Measurements from ENCODE around the gene FRMPD2.
A peak's percentile ranks its signal among the peaks of the same experiment; 100 is the strongest.
"Not testable (repeated sequence)": the region's sequence is repeated elsewhere in the genome, so short reads cannot be mapped to it uniquely, and the experiment has no call there.

Gene FRMPD2

DNA sequence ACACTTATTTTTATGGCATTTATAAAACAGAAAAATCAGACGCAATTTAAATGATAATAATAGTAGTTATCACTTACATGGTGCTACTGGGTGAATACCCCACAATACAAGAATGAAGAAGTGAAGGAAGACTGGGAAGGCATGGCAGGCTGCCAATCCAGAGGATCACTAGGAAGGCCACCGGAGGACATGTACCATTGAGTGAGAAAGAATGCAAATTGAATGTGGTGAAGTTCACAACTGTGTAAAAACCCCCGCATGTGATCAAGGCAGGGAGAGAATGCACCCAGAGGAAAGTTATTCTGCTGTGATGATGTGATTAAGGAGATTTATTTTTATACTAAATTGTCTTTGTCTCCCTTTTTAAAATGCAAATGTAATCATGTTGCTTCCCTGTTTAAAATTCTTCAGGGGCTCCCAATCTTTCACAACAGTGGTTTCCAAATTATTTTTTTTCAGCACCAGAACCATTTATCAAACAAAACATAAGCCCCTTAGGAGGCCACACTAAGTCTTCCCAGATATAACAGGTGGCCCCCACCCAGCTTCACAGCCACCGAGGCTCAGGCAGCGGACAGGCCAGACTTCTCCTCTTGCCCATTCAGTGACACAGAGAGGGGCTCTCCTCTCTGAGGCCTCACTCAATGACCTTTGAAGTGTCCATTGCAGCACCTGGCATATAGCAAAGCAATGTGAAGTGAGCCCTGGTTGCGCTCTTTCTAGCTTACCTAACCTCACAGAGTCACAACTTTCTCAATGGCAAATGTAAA lies 59.6 kb downstream of the FRMPD2 start:
- in situ Hi-C loops (cut with MboI; ENCODE audit: low pct_unique_long_range_greater_than_20kb, low sequenced_read_pairs): no loop called here
- DNase-seq: no peak

DNA sequence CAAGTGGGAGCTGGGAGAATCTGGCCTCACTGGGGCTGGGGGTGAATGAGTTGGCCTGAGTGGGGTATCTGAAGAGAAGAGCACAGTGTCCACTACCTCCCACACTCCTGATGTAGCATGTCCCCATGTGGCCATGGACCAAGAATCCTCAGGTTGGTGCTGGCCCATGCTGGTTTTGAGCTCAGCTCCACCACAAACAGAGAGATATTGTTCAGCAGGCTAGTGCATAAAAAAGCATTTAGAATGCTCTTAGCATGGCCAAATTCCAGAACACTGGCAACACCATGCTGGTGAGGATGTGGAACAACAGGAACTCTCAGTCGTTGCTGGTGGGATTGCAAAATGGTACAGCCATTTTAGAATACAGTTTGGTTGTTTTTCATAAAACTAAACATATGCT lies 61.4 kb downstream of the FRMPD2 start:
- in situ Hi-C loops (cut with MboI; ENCODE audit: low pct_unique_long_range_greater_than_20kb, low sequenced_read_pairs): no loop called here
- DNase-seq: no peak

DNA sequence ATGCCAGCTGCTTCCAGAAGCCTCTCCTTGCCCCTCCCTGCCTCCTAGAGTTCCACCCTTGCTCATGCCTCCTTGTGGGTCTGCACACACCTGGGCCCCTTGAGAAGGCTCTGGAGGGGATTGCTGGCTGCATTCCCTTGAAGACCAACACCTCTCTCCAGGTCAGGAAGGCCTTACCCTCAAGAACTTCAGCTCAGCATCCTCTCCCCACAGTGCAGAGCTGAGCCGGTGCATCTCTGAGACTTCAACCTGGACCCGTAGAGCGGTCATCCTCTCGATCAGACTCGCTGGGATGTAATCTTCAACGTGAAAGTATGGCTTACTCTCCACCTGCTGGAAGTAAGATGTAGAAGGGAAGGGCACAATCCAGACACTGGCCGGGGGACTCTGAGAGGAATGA lies 62.7 kb downstream of the FRMPD2 start:
- DNase-seq: no peak
- in situ Hi-C loops (cut with MboI; ENCODE audit: low pct_unique_long_range_greater_than_20kb, low sequenced_read_pairs): no loop called here

DNA sequence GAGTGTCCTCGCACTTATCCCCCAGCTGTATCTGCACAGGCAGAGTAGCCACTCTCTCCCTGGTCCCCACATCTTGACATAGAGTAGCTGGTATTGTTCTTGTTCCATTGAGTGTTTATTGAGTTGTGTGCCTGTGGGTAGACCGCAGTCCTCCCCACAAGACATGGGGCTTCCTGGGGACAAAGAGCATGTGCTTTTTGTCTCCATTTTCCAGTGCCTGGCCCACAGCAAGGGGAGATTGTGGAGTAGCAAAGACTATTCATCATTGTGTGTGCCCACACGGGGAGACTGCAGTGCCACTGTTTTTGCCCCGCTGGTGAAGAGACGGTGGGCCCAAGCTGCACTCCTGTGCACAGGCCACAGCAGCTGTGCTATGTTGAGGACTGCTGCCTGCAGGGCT lies 63.5 kb downstream of the FRMPD2 start:
- in situ Hi-C loops (cut with MboI; ENCODE audit: low pct_unique_long_range_greater_than_20kb, low sequenced_read_pairs): no loop called here
- no peak for DNase-seq

DNA sequence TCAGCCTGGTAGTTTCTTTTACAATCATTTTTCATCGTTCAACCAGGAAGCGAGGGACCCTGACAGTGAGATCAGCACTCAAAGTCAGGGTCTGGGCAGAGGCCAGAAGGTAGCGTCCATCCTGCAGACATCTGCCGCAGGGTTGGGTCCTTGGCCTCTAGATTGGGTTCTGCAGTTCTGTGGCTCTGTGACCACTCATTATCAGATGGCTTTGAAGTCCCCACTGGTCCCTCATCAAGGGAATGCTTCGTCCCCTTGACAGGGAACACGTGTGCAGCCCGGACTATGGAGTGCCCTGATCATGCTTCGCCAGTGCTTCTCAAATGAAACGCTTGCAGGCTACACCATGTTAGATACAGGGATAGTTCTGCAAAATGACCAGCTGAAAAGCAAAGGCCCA lies 64.1 kb downstream of the FRMPD2 start:
- in situ Hi-C loops (cut with MboI; ENCODE audit: low pct_unique_long_range_greater_than_20kb, low sequenced_read_pairs): no loop called here
- no peak for DNase-seq

DNA sequence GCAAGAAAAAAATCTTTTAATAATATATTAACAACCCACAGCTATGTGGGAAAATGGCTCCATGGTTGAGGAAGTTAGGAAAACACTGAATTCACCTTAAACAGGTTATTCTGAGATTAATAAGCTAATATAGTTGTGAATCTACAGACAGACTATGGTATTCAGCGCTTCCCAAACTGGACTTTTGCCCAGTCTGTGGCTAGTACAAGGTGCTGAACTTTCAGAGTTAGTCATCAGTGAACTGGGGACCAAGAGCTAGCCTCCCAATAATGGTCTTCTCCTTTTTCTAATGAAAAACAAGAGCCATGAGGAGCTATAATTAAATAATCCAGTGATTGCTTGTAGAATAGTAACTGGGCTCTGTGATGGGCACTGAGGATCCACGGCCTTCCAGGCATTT lies 65.3 kb downstream of the FRMPD2 start:
- DNase-seq: no peak
- in situ Hi-C loops (cut with MboI; ENCODE audit: low pct_unique_long_range_greater_than_20kb, low sequenced_read_pairs): no loop called here

DNA sequence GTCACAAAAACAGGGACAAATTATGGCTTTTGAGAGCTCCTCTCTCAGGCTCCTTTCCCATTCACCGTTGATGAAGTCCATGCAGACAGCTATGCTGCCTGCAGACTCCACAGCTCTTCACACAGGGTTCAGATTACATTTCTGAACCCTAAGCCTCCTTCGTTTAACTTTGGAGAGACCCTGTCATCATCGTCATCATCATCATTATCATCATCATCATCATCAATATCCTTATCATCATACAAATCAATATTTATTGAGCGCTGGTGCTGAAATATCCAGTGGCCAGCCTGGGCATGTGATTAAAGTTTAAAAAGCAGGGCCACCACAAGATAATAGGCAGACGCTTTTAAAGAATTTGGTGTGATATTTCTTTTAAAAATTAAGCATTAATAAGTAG lies 66.6 kb downstream of the FRMPD2 start:
- in situ Hi-C loops (cut with MboI; ENCODE audit: low pct_unique_long_range_greater_than_20kb, low sequenced_read_pairs): no loop called here
- no peak for DNase-seq

DNA sequence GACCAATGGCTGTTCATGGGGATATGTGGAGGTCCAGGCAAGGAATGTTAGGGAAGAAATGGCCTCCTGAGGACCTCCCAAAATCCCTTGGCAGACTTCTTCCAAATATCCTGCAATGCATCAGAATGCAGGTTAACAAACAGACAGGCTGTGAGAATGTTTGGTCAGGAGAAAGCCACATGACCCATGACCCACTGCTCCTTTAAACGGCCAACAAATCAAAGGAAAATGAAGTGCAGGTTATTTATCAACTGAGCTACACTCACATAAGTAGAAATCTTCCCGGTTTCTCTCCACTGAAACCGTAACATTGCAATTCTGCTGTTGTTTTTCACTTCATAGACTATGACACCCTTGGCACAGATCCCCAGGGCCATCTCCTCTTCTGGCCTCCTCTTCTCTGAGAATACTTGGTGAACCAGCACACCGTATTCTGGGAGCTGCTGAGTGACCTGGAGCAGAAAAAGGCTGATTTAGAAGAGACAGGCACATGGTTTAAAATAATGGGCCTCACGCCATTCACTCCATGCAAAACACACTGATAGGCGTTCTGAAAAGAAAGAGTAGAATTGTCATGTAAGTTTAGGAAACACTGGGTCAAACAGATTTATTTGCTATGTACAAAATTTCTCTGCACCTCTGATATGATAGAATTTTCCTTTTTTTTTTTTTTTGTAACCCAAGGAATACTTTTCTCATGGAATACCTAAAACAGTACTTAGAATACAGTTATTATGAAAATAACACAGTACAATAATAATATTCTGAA lies 67.8 kb downstream of the FRMPD2 start:
- in situ Hi-C loops (cut with MboI; ENCODE audit: low pct_unique_long_range_greater_than_20kb, low sequenced_read_pairs): no loop called here
- no peak for DNase-seq

DNA sequence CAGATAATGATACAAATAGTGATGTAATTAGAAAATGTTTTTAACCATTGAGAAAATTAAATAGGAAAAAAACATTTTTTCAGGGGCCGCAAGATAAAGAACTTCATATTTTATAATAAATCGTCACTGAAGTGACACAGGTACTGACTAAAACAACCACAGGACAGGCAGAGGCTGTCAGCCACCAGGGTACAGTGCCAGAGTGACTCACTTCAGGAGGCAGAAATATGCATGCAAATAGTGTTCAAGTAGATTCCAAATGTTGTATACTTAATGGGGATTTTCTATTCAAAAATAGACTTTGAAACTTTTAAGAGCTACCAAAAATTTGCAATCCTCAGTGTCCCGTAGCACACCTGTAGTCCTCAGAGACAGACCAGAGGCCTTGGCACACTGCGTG lies 68.6 kb downstream of the FRMPD2 start:
- DNase-seq: no peak
- in situ Hi-C loops (cut with MboI; ENCODE audit: low pct_unique_long_range_greater_than_20kb, low sequenced_read_pairs): no loop called here

DNA sequence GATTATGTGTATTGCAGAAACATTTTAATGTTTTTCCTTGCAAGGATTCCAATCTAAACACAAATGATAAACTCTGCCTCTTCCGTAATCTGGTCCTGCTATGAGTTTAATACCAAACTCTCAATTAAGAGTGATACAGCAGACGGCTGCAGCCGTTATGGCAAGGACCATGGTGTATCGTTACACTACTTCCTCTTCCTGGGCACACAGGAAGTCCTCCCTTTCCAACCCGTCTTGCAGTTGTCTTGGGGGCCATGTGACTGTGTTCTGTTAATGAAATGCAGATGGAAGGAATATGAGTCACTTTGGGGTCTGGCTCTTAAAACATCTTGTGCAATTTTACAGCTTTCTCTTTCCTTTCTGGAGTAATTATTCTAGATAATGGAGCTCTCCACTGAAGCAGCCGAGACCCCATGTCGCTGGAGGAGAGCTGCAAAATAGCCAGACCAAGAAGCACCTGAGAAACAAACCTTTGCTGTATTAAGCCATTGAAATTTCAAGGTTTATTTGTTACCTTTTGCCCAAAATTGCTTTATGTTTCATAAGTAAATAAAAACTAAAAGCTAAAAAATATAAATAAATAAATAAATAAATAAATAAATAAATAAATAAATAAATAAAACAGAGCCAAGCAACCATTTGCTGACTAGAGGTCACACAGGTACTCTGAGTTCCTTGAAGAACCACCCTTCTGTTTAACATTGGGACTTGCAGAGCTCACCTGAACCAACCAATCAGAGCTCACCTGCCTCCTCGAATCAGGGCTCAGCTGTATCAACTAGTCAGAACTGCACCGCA lies 74.7 kb downstream of the FRMPD2 start:
- DNase-seq: peak; percentile 83
- in situ Hi-C loops (cut with MboI; ENCODE audit: low pct_unique_long_range_greater_than_20kb, low sequenced_read_pairs): no loop called here

DNA sequence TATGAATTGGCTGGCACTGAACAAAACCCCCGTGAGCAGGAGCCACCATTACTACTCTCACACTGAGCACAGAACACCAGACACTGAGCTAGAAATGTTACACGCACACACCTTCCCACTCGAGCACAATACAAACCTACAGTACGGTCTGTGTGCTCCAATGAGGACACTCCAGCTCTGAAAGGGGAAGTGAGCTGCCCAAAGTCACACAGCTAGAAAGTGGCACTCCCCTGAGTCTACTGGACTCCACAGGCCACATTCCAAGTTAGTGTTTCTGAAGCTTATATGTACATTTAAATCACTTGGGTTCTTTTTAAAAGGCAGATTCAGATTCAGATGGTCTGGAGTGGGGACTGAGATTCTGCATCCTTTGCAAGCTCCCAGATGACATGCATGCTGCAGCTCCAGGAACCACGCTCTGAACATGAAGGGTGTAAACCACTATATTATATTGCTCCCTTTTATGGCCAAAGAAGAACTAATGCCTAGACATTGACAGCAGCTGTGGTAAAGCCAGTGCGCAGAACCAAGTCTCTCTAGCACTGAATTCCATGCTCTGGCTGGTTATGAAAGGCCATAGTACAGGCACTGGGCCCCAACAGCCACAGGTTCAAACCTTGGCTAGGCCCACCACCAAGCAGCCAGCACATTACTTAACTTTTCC lies 77.1 kb downstream of the FRMPD2 start:
- in situ Hi-C loops (cut with MboI; ENCODE audit: low pct_unique_long_range_greater_than_20kb, low sequenced_read_pairs): no loop called here
- no peak for DNase-seq

DNA sequence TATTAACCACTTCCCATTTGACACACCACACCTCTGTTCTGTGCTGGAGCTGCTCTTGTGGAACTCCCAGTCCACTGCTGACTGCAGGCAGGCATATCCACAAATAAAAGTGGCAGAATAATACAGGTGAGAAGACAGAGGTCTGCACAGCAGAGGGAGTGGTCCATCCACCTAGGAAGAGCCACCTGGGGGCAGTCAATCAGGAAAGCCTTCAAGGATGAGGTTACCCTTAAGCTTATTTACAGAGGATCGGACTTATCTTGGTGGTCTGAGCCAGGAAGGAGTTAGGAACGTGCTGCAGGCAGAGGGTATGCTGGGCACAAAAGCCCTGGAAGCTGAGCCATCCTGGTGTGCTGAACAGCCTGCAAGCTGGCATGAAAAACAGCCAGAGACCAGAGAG lies 78.7 kb downstream of the FRMPD2 start:
- no peak for DNase-seq
- in situ Hi-C loops (cut with MboI; ENCODE audit: low pct_unique_long_range_greater_than_20kb, low sequenced_read_pairs): no loop called here

DNA sequence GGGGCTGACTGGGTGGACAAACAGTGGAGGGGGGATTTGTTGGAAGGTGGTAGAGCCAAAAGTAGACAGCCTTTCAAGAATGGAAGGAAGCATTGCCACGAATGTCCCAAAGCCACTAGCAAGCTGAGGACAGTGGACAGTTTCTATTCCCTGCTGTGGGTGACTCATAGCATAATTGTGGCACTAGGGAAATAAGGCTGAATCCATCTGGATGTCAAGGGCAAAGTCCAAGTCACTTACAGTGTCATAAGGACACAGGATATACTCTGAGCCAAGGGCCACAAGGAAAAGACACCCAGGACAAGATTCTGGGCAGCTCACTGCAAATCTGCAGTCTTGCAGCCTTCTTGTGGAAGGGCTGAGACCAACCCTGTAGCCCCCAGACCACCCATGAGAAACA lies 79.7 kb downstream of the FRMPD2 start:
- DNase-seq: no peak
- in situ Hi-C loops (cut with MboI; ENCODE audit: low pct_unique_long_range_greater_than_20kb, low sequenced_read_pairs): no loop called here

DNA sequence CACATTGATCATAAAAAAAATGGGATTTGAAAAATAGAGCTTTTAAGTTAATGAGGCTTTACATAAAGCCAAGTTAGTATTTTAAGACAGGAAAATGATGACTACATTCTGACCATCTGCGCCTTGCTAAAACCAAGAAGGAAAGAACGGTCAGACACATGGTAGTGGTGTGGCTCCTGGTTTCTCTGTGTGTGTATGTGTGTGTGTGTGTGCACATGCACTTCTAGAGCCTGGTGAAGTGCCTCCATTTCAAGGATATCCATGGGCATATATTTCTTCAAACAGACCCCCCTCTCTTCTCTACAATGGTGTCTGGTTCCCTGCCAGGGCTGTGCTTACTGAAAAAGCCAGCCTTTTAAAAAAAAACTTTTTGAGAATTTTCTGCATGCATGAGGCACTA lies 80.9 kb downstream of the FRMPD2 start:
- in situ Hi-C loops (cut with MboI; ENCODE audit: low pct_unique_long_range_greater_than_20kb, low sequenced_read_pairs): no loop called here

DNA sequence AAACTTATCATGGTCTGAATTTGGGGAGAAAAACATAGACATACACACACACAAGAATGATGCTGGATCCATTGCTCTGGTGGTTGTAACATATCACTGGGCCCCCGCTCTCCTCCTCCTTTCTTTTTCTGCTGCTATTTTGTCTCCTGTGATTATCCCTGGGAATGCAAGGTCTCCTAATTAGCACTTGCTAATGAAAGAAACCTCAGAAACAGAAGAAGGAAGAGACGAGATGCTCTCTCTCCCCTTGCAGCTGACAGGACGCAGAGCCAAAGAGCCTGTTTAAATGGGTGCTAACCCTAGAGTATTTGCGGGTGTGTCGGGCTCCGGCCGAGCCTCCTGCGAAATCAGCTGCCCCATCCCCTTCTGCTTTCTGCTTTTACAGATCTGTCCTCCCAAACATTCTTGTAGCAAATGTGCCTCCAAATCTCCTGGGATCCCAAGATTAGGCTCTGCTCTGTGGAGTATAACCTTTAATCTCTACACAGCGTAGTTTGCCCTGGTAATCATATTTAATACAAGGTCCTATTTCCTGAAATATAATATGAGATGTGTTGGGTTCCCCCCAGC lies 81.5 kb downstream of the FRMPD2 start:
- in situ Hi-C loops (cut with MboI; ENCODE audit: low pct_unique_long_range_greater_than_20kb, low sequenced_read_pairs): no loop called here
- DNase-seq: no peak

More for the DNA sequence above, 80.9 kb downstream of the FRMPD2 start:
- no peak for DNase-seq

DNA sequence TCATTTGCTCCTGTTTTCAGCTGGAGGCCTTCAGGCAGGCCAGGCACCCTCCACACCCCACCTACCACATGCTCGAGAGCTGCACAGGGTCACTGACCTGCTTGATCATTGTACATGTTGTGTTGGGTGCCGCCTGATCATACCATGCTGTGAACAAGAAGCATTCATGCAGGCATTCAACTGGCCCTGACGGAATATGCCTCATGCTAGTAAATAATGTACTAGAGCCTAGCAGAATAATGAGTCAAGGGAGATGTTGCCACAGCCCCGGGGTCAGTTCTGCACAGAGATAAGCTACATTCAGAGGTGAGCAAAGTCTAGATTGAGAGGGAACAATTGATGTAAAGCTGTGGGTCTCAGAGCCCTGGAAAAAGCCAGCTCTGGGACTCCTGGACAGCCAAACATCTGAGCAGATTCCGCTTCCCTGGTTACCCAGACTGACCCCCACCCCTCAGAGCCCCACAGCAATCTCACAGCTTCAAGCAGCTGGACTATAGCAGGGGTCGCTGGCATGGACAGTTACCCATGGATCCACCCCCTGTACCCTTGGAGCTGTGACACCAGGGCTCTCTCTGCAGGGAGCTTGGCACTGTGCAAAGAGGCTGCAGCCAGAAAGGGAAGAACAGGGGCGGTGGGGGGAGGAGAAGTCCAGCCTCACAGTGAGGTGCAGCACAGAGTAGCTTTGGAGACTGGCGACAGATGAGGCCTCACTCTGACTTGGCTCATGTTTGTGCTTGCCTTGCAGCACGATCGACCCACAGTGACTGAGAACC lies 86.6 kb downstream of the FRMPD2 start:
- in situ Hi-C loops (cut with MboI; ENCODE audit: low pct_unique_long_range_greater_than_20kb, low sequenced_read_pairs): no loop called here
- no peak for DNase-seq

DNA sequence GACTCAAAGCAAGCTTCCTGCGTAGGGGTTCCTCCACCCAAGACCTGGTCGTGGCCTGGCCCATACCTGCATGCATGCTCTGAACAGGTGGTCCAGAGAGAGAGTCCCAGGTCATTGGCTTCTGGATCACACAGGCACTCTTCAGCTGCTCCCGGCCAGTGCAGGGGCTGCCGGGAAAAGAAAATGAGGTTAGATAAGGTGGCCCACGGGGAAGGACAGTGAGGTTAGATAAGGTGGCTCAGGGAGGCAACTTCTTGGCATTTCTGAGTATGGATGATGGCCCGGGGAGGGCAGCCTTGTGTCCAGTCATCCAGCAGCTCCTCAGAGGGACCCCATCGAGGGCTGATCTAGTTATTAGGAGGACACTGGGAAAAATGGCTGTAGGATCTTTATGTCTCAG lies 87.4 kb downstream of the FRMPD2 start:
- in situ Hi-C loops (cut with MboI; ENCODE audit: low pct_unique_long_range_greater_than_20kb, low sequenced_read_pairs): no loop called here
- no peak for DNase-seq

DNA sequence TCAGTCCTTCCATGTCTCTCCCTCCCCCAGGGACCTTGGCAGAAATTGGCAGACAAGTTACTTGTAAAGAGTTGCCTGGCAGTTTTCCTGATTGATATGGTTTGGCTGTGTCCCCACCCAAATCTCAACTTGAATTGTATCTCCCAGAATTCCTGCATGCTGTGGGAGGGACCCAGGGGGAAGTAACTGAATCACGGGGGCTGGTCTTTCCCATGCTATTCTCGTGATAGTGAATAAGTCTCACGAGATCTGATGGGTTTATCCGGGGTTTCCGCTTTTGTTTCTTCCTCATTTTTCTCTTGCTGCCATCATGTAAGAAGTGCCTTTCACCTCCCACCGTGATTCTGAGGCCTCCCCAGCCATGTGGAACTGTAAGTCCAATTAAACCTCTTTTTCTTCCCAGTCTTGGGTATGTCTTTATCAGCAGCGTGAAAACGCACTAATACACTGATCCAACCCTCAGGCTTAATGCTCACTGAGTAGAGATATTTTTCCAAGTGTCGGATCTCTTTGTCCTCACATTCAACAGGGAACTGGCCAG lies 88.2 kb downstream of the FRMPD2 start:
- in situ Hi-C loops (cut with MboI; ENCODE audit: low pct_unique_long_range_greater_than_20kb, low sequenced_read_pairs); DNase-seq: not testable (repeated sequence)

Data from KBM-7 (cell line).